ENCODE measurements around the gene WASHC2C. TPM values are rescaled to one million over a fixed set of nuclear protein-coding genes. Genes with fewer than 3 reads are reported as not detected.
"Not testable (repeated sequence)": the region's sequence is repeated elsewhere in the genome, so short reads cannot be mapped to it uniquely, and the experiment has no call there.

The WASHC2C gene
- total RNA-seq, 1 donor from 2014 or later: 48.1 TPM

DNA sequence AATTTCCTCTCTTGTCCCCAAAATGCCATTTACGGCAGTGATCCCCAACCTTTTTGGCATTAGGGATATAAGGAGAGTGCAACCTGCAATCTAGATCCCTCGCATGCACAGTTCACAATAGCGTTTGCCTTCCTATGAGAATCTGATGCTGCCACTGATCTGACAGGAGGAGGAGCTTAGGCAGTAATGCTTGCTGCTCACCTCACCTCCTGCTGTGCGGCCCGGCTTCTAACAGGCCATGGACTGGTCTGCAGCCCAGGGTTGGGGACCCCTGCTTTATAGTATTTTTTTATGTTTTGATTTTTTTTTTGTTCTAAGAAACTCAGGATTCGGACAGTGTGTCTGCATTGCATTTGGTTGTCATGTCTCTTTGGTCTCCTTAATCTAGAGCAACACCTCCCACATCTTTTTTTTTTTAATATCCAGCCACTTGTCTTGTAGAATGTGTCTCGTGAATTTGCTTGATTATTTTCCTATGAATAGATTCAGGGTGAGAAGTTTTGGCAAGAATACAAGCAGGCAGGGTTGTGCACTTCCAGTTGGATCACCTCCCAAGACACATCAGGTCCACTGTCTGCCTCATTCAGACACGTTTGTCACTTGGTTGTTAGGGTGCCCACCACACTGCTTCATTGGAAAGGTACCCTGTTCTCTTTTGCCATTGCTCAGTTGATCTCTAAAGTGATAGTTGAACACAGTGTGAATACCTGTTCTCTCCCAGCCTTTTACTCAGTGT is 30.8 kb downstream of the WASHC2C start:
- ATAC-seq; intact Hi-C loops (cut with DNase I); DNase-seq (ENCODE audit: low spot score): not testable (repeated sequence)

DNA sequence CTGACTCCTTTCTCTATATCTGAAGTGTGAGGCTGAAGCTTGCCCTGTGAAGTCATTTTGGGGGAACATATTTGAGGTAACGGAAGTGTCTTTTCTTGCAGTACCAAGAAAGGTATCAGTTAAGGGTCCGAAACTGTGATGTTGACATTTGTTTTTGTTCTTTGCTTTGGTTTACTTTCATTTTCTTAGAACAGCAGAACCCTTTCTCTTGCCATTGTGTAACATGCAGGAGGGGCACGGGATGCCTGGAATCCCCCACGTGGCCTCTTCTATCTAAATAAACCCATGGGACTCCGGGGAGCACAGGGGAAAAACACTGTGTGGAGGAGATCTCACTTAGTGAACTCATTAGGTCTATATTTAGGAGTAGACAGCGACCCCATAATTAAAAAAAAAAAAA is 34.6 kb downstream of the WASHC2C start:
- ATAC-seq; intact Hi-C loops (cut with DNase I); DNase-seq (ENCODE audit: low spot score): not testable (repeated sequence)

DNA sequence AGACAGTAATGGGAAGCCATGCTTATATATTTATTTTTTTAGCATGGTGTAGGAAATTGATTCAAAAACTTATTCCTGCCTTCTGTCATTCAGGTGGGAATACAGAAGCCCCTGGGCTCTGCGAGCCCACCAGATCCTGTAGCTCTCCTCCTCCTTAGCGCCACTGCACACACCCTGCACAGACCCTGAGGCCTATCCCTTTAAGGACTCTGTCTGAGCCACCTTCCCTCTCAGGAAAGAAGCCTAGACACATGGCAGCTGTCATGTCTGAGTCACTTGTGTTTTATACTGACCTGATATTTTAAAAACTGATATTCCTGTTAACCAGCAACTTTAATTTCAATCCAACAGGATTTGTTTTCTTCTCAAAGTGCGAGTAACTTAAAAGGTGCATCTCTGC is 36.0 kb downstream of the WASHC2C start:
- ATAC-seq; intact Hi-C loops (cut with DNase I); DNase-seq (ENCODE audit: low spot score): not testable (repeated sequence)

DNA sequence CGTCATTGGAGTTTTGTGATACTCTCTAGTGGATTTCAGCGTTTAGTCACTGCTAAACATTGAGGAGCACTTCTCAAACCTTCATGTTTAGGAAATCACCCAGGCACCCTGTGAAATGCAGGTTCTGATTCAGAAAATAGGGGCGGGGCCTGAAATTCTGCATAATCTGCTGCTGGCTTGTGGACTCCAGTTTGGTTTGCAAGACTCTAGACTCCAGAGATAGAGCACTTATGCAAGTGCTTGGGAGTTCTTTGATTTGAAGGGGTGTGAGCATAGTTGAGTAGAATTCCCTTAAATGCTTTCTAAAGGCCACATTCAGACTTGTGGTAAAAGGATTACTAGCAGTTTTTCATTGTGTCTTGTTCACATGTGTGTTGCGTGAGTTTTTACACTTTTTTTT is 41.3 kb downstream of the WASHC2C start:
- DNase-seq (ENCODE audit: low spot score); intact Hi-C loops (cut with DNase I); ATAC-seq: not testable (repeated sequence)

DNA sequence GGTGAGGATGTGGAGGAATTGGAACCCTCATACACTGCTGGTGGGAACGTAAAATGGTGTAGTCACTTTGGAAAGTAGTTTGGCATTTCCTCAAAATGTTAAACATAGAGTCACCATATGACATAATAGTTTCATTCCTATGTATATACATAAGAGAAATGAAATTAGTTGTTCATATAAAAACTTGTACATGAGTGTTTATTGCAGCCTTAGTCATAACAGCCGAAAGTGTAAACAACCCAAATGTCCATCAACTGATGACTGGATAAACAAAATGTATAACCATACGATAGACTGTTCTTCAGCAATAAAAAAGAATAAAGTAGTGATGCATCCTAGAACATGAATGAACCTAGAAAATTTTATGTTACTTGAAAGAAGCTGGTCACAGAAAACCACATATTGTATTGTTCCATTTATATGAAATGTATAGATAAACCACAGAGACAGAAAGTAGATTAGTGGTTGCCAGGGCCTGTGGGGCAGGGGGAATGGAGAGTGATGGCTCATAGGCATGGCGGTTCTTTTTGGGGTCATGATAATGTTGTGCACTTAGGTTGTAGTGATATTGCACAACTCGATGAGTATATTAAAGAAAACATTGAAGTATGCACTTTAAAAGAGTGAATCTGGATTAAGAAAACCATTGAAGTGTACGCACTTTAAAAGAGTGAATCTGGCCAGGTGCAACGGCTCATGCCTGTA is 44.8 kb downstream of the WASHC2C start:
- intact Hi-C loops (cut with DNase I); DNase-seq (ENCODE audit: low spot score); ATAC-seq: not testable (repeated sequence)

DNA sequence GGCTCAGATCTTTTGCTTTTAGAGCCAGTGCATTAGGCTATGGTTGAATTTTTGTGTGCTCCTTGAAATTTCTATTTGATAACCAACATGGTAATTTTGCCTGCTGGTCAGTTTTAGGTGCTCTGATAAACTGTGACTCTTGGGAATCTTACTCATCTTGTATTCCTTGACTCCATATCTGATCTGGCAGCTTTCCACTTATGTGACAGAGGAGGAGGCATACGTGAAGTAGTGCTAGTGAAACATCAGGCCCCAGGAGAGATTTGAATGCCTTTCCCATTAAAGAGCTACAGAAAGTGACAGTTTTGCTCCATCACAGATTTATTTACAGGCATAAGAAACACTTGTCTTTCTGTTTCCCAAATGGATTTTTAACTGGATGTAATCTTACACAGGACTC is 59.2 kb downstream of the WASHC2C start:
- DNase-seq (ENCODE audit: low spot score); ATAC-seq; intact Hi-C loops (cut with DNase I): not testable (repeated sequence)

DNA sequence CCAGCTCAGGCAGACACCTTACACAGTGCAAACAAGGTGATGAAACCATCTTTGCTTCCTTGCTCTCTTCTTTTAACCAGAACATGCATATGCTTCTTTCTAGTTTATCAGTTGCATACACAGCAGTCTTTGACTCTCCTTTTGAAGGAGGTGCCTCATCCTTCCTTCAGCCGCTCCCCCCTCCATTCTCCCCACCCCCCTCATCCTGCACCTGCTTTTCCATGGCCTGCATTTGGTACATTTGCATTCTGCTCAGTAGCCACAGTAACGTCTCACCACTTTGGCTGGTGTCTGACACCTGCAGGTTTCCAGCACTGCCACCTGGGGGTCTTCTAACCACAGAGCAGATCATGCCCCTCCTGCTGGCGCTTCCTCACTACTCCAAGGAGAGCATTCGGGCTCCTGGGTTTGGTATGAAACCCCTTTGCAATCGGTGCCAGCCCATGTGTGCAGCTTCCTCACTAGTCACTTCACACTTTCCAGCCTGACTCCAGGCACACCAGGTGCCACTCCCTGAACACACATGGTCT is 60.2 kb downstream of the WASHC2C start:
- ATAC-seq; DNase-seq (ENCODE audit: low spot score); intact Hi-C loops (cut with DNase I): not testable (repeated sequence)

DNA sequence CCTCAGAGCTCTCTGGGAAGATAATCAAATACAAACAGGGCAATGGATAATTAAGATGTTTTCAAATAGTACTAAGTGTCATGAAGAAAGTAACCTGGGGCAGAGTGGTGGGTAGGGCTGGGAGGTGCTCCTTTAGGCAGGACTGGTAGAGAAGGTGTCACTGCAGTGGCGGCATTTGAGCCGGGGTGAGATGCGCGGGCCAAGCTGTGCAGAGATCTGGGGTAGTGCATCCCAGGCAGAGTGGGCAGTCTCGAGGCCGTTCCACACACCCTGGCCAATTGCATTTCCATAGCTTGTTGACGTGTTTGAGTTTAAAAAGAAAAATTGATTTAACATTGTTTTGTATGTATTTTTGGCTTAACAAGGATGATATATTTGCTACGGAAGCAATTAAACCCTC is 62.9 kb downstream of the WASHC2C start:
- DNase-seq (ENCODE audit: low spot score); intact Hi-C loops (cut with DNase I); ATAC-seq: not testable (repeated sequence)

DNA sequence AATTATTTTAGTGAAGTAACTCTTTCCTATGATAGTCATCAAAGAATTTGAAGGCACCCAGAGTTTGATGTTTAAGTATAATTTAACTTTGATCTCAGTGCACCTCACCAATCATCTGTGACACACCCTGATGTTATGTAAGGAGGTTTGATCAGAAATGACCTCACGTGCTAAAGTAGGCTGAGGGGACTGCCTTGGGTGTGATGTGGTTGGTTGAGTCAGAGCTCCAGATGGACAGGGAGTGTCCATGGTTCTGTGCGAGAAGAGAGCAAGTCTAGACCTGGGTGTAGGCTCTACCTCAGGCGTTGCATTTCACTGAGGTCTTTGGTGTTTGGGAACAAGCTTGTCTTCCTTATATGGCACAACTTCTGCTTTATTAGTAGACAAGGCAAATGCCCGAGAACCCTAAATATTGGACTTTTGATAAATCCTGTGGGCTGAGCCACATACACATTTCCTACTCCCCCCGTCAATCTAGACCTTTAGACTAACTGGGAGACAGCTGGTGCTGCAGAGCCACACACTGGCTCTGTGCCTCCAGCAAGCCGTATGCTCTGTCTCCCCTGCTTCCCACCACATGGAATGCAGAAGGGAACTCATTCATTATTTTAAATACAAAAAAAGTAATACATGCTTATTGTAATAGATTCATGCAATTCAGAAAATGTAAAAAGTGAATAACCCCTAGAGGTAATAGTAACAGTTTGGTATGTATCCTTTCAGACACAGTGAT is 63.8 kb downstream of the WASHC2C start:
- intact Hi-C loops (cut with DNase I); DNase-seq (ENCODE audit: low spot score); ATAC-seq: not testable (repeated sequence)

DNA sequence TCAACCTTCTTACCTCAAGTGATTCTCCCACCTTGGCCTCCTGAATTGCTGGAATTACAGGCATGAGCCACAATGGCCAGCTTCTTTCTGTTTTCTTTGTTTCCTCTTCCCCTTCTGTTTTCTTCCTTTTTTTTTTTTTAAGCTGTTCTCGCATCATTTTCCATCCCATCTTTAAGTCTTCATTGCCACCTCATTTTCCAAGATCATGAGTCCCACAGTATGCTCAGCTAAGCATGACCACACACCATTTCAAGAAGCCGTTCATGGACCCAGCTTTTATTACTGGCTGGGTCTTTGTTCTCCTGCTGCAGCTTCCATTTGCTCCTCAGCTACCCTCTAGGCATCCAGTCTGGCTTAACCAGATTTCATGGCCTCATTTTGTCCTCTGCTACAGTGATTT is 67.7 kb downstream of the WASHC2C start:
- ATAC-seq; intact Hi-C loops (cut with DNase I); DNase-seq (ENCODE audit: low spot score): not testable (repeated sequence)

DNA sequence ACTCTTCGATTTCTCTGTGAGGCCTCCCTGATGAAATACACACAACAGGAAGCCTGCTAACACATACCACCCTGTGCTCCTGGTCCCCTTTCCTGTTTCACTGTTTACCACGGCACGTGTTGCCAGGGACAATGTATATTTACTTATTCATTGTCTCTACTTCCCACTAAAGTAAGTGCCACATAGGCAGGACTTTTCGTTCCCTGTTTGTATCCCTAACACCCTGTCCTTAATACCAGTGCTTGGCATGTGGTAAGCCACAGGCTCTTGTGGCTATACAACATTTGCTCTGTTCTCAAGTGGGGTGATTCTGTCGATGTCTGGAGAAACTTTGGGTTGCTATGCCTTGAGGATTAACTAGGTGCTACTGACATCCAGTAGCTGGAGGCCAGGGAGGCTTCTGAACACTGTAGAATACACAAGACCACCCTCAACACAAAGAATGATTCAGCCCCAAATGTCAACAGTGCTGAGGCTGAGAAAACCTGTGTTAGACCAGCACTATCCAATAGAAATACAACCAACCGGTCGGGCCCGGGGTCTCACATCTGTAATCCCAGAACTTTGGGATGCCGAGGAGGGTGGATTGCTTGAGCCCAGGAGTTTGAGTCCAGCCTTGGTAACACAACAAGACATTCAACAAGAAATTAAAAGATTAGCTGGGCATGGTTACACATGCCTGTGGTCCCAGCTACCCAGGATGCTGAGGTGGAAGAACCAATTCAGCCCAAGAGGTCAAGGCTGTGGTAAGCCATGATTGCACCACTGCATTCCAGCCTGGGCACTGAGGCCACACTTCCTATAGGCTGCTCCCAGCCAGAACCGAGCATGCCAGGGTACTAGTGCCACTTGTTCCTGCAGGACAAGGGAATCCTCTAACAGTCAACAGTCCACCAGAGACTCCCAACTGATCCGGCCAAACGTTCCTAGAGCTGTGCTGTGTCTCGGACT is 76.3 kb downstream of the WASHC2C start:
- ATAC-seq; DNase-seq (ENCODE audit: low spot score); intact Hi-C loops (cut with DNase I): not testable (repeated sequence)

DNA sequence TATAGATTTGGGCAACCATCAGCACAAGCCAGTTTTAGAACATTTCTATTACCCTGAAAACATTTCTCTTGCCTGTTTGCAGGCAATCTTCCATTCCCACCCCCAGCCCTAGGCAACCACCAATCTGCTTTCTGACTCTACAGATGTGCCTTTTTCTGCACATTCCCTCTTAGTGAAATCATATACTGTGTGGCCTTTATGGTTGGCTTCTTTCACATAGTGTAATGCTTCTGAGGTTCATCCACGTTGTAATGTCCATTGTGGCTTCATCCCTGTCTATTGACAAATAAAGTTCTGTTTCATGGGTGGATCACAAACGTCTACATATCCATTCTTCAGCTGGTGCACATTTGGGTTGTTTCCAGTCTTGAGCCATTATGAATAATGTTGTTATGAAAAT is 77.9 kb downstream of the WASHC2C start:
- ATAC-seq; DNase-seq (ENCODE audit: low spot score); intact Hi-C loops (cut with DNase I): not testable (repeated sequence)

DNA sequence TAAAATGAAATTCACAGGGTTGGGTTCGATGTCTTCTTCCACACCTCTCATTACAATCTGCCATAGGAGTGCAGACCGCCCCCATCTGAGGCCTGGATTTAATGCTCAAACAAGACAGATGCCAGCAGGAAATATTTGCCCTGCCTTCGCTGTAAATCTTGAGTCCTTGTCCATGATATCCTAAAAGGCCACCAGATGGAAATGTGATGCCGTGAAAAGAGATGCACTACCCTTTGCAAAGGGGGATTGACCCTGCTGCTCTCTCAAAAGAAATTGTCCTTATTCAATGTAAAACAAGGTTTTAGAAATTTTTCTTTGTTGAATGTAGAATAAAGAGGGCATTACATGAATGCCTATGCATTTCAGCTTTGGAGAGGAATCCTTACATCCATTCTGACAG is 82.8 kb downstream of the WASHC2C start:
- DNase-seq (ENCODE audit: low spot score) (no peak), ATAC-seq (no peak)
- intact Hi-C loops (cut with DNase I): no loop called here

DNA sequence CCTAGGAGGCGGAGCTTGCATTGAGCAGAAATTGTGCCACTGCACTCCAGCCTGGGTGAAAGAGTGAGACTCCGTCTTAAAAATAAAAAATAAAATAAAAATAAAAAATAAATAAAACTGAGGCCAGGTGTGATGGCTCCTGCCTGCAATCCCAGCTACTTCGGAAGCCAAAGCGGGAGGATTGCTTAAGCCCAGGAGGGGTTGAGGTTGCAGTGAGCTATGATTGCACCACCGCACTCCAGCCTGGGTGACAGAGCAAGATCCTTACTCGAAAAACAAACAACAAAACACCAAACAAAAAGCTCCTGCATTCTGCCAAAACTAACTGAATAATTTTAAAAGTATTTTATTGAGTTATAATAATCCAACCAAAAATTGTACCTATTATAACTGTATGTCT is 84.0 kb downstream of the WASHC2C start:
- DNase-seq (ENCODE audit: low spot score): no peak
- ATAC-seq: no peak
- intact Hi-C loops (cut with DNase I): no loop called here

DNA sequence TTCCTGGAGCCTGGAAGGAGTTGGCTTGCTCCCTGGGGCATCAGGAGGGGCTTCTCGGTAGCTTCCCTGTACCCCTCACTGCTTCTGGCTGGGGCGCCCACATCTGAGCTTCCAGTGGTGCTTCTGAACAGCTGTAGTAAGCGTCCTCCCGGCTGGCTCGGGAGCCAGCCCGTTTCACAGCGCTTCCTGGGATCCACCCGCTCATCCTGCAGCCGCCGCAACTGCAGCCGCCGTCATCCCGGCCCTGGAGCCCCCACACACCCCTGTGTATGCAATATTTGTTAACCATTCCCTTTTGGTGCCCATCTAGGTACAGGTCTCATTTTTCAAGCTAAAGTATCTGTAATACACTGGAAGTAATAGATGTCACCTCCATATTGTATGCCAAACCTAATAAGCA is 85.9 kb downstream of the WASHC2C start:
- intact Hi-C loops (cut with DNase I); ATAC-seq; DNase-seq (ENCODE audit: low spot score): not testable (repeated sequence)

DNA sequence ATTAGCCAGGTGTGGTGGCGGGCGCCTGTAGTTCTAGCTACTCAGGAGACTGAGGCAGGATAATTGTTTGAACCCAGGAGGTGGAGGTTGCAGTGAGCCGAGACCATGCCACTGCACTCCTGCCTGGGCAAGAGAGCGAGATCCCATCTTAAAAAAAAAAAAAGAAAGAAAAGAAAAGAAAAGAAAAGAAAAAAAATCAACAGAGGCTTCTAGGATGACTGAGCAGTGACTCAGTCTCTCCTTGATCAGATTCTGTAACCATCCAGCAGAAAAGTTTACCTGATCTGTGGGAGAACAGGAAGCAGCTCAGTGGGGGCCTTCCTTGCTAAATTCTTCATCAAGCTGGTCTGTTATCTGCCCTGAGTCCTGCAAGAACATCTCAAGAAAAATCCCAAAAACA is 87.1 kb downstream of the WASHC2C start:
- intact Hi-C loops (cut with DNase I); ATAC-seq; DNase-seq (ENCODE audit: low spot score): not testable (repeated sequence)

DNA sequence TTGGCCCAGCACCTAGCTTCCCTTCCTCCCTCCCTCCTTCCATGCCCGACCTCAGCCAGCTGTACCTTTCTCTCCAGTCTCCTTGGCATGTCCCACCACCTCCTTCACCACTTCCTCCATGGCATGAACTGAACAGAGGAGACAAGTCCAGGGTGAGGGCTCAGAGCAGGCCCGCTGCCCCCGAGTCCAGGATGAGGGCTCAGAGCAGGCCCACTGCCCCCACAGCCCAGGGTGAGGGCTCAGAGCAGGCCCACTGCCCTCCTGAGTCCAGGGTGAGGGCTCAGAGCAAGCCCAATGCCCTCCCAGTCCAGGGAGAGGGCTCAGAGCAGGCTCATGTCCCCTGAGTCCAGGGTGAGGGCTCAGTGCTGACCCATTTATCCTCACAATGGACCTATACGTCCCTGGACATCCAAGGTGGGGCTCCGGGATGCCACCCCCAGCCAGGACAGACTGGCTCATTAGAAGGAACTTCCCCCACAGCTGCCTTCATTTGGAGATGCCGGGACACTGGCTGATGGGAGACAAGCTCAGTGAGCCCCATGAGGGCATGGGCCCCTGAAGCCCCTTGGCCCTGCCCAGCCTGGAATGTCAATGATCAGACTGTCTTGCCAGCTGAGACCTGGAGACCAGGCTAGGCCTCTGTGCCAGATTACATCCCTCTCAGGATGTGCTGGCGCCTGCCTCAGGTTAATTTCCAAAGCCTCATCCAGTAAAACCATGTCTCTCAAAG is 90.2 kb downstream of the WASHC2C start:
- DNase-seq (ENCODE audit: low spot score): no peak

More for the DNA sequence above, 90.2 kb downstream of the WASHC2C start:
- intact Hi-C loops (cut with DNase I): no loop called here
- no peak for ATAC-seq
